IMR-90 (cell line): Measurements from ENCODE around the gene FKRP. TPM values are rescaled to one million over a fixed set of nuclear protein-coding genes. Genes with fewer than 3 reads are reported as not detected.

Experiments
- ATAC-seq: fragments of 200-7000 bp; cut with Tn5 transposase; 2 replicates; pipeline ENCODE4 v1.9.1; 2020; ENCODE audit warnings: low read depth, mild to moderate bottlenecking, moderate library complexity
- BruUV-seq: library from RNA; stranded (reverse); fragments of 400-500 nt; replicated peaks from 2 replicates; lab custom pipeline; 2021; lab: Mats Ljungman, UMichigan
- CTCF ChIA-PET: fragments of 300-600 bp; formaldehyde crosslinking; extraction: SDS; loops from one replicate; lab custom pipeline; 2021; ENCODE audit warnings: antibody characterized with exemption; lab: Yijun Ruan, JAX
- POLR2A ChIA-PET: fragments of 300-600 bp; sonication (Branson Sonifier 250); formaldehyde crosslinking; loops from one replicate; lab custom pipeline; 2022; ENCODE audit warnings: antibody characterized with exemption; ENCODE audit not compliant: unreplicated experiment; lab: Charles Lee
- DNase-seq: peaks from one replicate; pipeline ENCODE4 v3.0.0; 2013
- H2AFZ ChIP-seq: replicated peaks from 2 replicates; pipeline ENCODE3; 2013; ENCODE audit warnings: low read length, mild to moderate bottlenecking; ENCODE audit not compliant: poor library complexity
- H2AK5ac ChIP-seq: 2 replicates; pipeline ENCODE4 v1.6.1; 2013; ENCODE audit warnings: low read depth, low read length, inconsistent platforms
- H2AK9ac ChIP-seq: replicated peaks from 2 replicates; pipeline ENCODE3; 2013; ENCODE audit warnings: mild to moderate bottlenecking, low read depth, low read length, moderate library complexity; ENCODE audit not compliant: poor library complexity
- H2BK120ac ChIP-seq: 2 replicates; pipeline ENCODE4 v1.6.1; 2013; ENCODE audit warnings: low read depth, low read length, inconsistent platforms
- H2BK15ac ChIP-seq: 3 replicates; pipeline ENCODE4 v1.6.1; 2013; ENCODE audit warnings: low read depth, low read length, inconsistent platforms
- H2BK20ac ChIP-seq: 2 replicates; pipeline ENCODE4 v1.6.1; 2013; ENCODE audit warnings: low read depth, mild to moderate bottlenecking, inconsistent platforms, low read length, moderate library complexity
- H2BK5ac ChIP-seq: 2 replicates; pipeline ENCODE4 v1.6.1; 2013; ENCODE audit warnings: mild to moderate bottlenecking, low read depth, low read length, inconsistent platforms; ENCODE audit not compliant: poor library complexity, severe bottlenecking
- H3K14ac ChIP-seq: replicated peaks from 2 replicates; pipeline ENCODE4 v1.6.1; 2013; ENCODE audit warnings: low read depth, low read length, inconsistent platforms
- H3K18ac ChIP-seq: 2 replicates; pipeline ENCODE4 v1.6.1; 2013; ENCODE audit warnings: low read depth, low read length, control low read depth
- H3K23ac ChIP-seq: 2 replicates; pipeline ENCODE4 v1.6.1; 2013; ENCODE audit warnings: low read depth, low read length, inconsistent platforms
- H3K27ac ChIP-seq: 2 replicates; pipeline ENCODE4 v1.5.1; 2013; ENCODE audit warnings: mild to moderate bottlenecking, control low read depth, low read length; ENCODE audit not compliant: insufficient read depth
- H3K27me3 ChIP-seq: 2 replicates; pipeline ENCODE4 v1.6.1; 2013; ENCODE audit warnings: low read length; ENCODE audit not compliant: control insufficient read depth, insufficient read depth
- H3K36me3 ChIP-seq: 2 replicates; pipeline ENCODE4 v1.6.1; 2013; ENCODE audit warnings: low read length, mixed read lengths; ENCODE audit not compliant: control insufficient read depth, insufficient read depth
- H3K4ac ChIP-seq: 2 replicates; pipeline ENCODE4 v1.6.1; 2013; ENCODE audit warnings: low read depth, low read length, inconsistent platforms
- H3K4me1 ChIP-seq: 2 replicates; pipeline ENCODE4 v1.6.1; 2013; ENCODE audit warnings: low read length, mixed read lengths; ENCODE audit not compliant: control insufficient read depth, insufficient read depth
- H3K4me2 ChIP-seq: 2 replicates; pipeline ENCODE4 v1.6.1; 2013; ENCODE audit warnings: low read depth, mild to moderate bottlenecking, control low read depth, low read length, moderate library complexity
- H3K4me3 ChIP-seq: 2 replicates; pipeline ENCODE4 v1.5.1; 2013; ENCODE audit warnings: low read depth, mild to moderate bottlenecking, control low read depth, low read length, moderate library complexity; ENCODE audit not compliant: insufficient read depth
- H3K56ac ChIP-seq: 2 replicates; pipeline ENCODE4 v1.6.1; 2013; ENCODE audit warnings: low read length, inconsistent platforms; ENCODE audit not compliant: insufficient read depth; ENCODE audit errors: extremely low read depth
- H3K79me1 ChIP-seq, 2 experiments: 2 replicates each; pipeline ENCODE4 v1.6.1; 2013; ENCODE audit warnings: low read length in 2 of 2, inconsistent platforms in 1 of 2, low read depth in 1 of 2
- H3K9ac ChIP-seq: 2 replicates; pipeline ENCODE4 v1.6.1; 2013; ENCODE audit warnings: low read depth, low read length, control low read depth
- H3K9me1 ChIP-seq: 2 replicates; pipeline ENCODE4 v1.6.1; 2013; ENCODE audit warnings: low read length, inconsistent platforms; ENCODE audit not compliant: insufficient read depth
- H3K9me3 ChIP-seq: 2 replicates; pipeline ENCODE4 v1.6.1; 2013; ENCODE audit warnings: low read length; ENCODE audit not compliant: control insufficient read depth, insufficient read depth
- H4K20me1 ChIP-seq: 2 replicates; pipeline ENCODE4 v1.6.1; 2013; ENCODE audit warnings: low read length, inconsistent platforms; ENCODE audit not compliant: insufficient read depth
- H4K5ac ChIP-seq: 2 replicates; pipeline ENCODE4 v1.6.1; 2013; ENCODE audit warnings: mild to moderate bottlenecking, low read depth, low read length, control low read depth
- H4K8ac ChIP-seq, 2 experiments: 2 replicates each; pipeline ENCODE4 v1.6.1; 2013; ENCODE audit warnings: low read depth in 2 of 2, low read length in 2 of 2, control low read depth in 1 of 2, inconsistent platforms in 1 of 2
- H4K91ac ChIP-seq: 2 replicates; pipeline ENCODE4 v1.6.1; 2013; ENCODE audit warnings: low read depth, low read length, inconsistent platforms; ENCODE audit not compliant: insufficient read depth
- BHLHE40 ChIP-seq: fragments of 150-350 bp; IDR thresholded peaks from 2 replicates; pipeline ENCODE4 v1.6.1; 2016; ENCODE audit warnings: mild to moderate bottlenecking, low read depth, low read length
- CEBPB ChIP-seq: IDR thresholded peaks from 2 replicates; pipeline ENCODE4 v1.6.1; 2012; ENCODE audit warnings: low read depth, low read length, improper control_type of control experiment
- CHD1 ChIP-seq: IDR thresholded peaks from 2 replicates; pipeline ENCODE4 v1.6.1; 2012; ENCODE audit warnings: low read depth, low read length, improper control_type of control experiment
- FOS ChIP-seq: fragments of 150-350 bp; IDR thresholded peaks from 2 replicates; pipeline ENCODE4 v1.6.1; 2016; ENCODE audit warnings: low read depth, low read length
- MAFK ChIP-seq: IDR thresholded peaks from 2 replicates; pipeline ENCODE4 v1.6.1; 2012; ENCODE audit warnings: low read depth, low read length, improper control_type of control experiment
- MAZ ChIP-seq: IDR thresholded peaks from 2 replicates; pipeline ENCODE4 v1.6.1; 2012; ENCODE audit warnings: low read depth, mild to moderate bottlenecking, low read length, improper control_type of control experiment, moderate library complexity, borderline replicate concordance
- NFE2L2 ChIP-seq: fragments of 150-350 bp; IDR thresholded peaks from 2 replicates; pipeline ENCODE4 v1.6.1; 2016; ENCODE audit warnings: low read depth, mild to moderate bottlenecking, low read length
- RAD21 ChIP-seq: IDR thresholded peaks from 2 replicates; pipeline ENCODE4 v1.6.1; 2012; ENCODE audit warnings: low read length, improper control_type of control experiment
- RCOR1 ChIP-seq: IDR thresholded peaks from 2 replicates; pipeline ENCODE4 v1.6.1; 2012; ENCODE audit warnings: mild to moderate bottlenecking, low read length, improper control_type of control experiment; ENCODE audit not compliant: insufficient replicate concordance
- RFX5 ChIP-seq: IDR thresholded peaks from 2 replicates; pipeline ENCODE4 v1.8.0; 2012; ENCODE audit warnings: low read depth, mild to moderate bottlenecking, low read length, moderate library complexity
- SMC3 ChIP-seq: fragments of 150-350 bp; IDR thresholded peaks from 2 replicates; pipeline ENCODE4 v1.6.1; 2016; ENCODE audit warnings: low read depth, mild to moderate bottlenecking, antibody characterized with exemption, low read length, moderate library complexity
- WGBS, 2 experiments: methylation state at CpG; one replicate each; pipeline versions ENCODE4 v1.1.5 to v1.1.7; 2013; ENCODE audit warnings: missing lambda C conversion rate in 2 of 2; ENCODE audit not compliant: insufficient read length in 1 of 2; ENCODE audit errors: extremely low coverage in 2 of 2; 5-methylcytosine and 5-hydroxymethylcytosine counted together
- dilution Hi-C: fragments of 300-500 bp; cut with HindIII; formaldehyde crosslinking; loops from one replicate; pipeline ENCODE4 v1.14.3; 2018; ENCODE audit warnings: low sequenced_read_pairs; ENCODE audit not compliant: unreplicated experiment
- in situ Hi-C: fragments of 300-500 bp; cut with MboI; formaldehyde crosslinking; loops from 3 replicates; pipeline ENCODE4 v1.14.3; 2019; ENCODE audit warnings: low sequenced_read_pairs, inconsistent platforms, mixed read lengths
- intact Hi-C: fragments of 100-400 bp; cut with micrococcal nuclease; formaldehyde crosslinking; loops from 2 replicates; pipeline ENCODE4 v1.10.0; 2022
- polyA plus RNA-seq, 3 experiments: library from polyadenylated mRNA; depleted of rRNA; stranded (reverse); fragments of >200 nt; gene quantifications; 2 replicates each; pipeline ENCODE4 v1.2.3, GENCODE V29; 2012; ENCODE audit warnings: low replicate concordance in 1 of 3
- total RNA-seq: library from RNA; depleted of rRNA; stranded (reverse); fragments of >200 nt; gene quantifications from 2 replicates; pipeline ENCODE4 v1.2.3, GENCODE V29; 2012

The FKRP gene
- total and polyA plus RNA-seq, 2 of the 4 experiments (the other 2 are of a cell fraction), result 6.1 to 25.3 TPM

GRCh38 chr19:46726551-46726950 lies 19.3 kb upstream of the FKRP start:
- BruUV-seq, result no TSS peak
- Histone ChIP-seq H2BK15ac (no peak overlapping the region), H2BK5ac (no peak overlapping the region), H3K14ac (no peak overlapping the region), H3K27ac (no peak overlapping the region), H4K20me1 (peaks cover 48% of the 10 kb centered on the region), H3K9ac (no peak overlapping the region), H3K4ac (no peak overlapping the region), H2AK5ac (no peak overlapping the region), H2AK9ac (no peak overlapping the region), H3K4me3 (no peak overlapping the region), H3K36me3 (peaks cover 86% of the 10 kb centered on the region), H2AFZ (no peak overlapping the region), H4K91ac (no peak overlapping the region), H3K18ac (no peak overlapping the region), H3K23ac (no peak overlapping the region), H2BK120ac (no peak overlapping the region), H3K27me3 (no peaks in the 10 kb centered on the region), H3K9me1 (peaks cover 10% of the 10 kb centered on the region; the same call in 1 of the 2 replicates), H4K5ac (no peak overlapping the region), H2BK20ac (no peak overlapping the region), H3K9me3 (no peaks in the 10 kb centered on the region), H4K8ac (no peak overlapping the region), H3K4me2 (no peak overlapping the region), H3K56ac (no peak overlapping the region), H3K4me1 (peaks cover 9% of the 10 kb centered on the region), H3K79me1 (peaks cover 26 to 72% of the 10 kb centered on the region in 2 experiments)
- dilution Hi-C loops (no loop called here), in situ Hi-C loops (no loop called here), intact Hi-C loops (no loop called here)
- TF ChIP-seq NFE2L2 (no peak), RAD21 (no peak), SMC3 (no peak), RCOR1 (no peak), FOS (no peak), BHLHE40 (no peak), RFX5 (no peak), CEBPB (no peak), MAZ (no peak), CHD1 (no peak), MAFK (no peak)
- CTCF ChIA-PET, result no interaction called here
- WGBS, 2 experiments, result 95% methylated on average over 8 of the region's 10 CpGs; no CpG with 5 or more reads in 1 of the 2 experiments
- ATAC-seq (no peak), DNase-seq (no peak)
- POLR2A ChIA-PET, result no interaction called here
